Thyroid gland (tissue), 4 donors: ENCODE measurements around the gene RAB19.

Source experiments
- POLR2A ChIP-seq, 2 donors: fragments of 450-650 bp; IDR thresholded peaks; one replicate each; pipeline ENCODE4 v1.6.1; 2017; ENCODE audit warnings: antibody characterized with exemption in 2 of 2, mild to moderate bottlenecking in 2 of 2, moderate library complexity in 1 of 2
- TF ChIP-seq, protein P1 (sequence below), 6 experiments: fragments of 200-600 bp in 3 of 6; fragments of 450-650 bp in 3 of 6; sonication (generic) in 3 of 6; IDR thresholded peaks; one replicate each; pipeline ENCODE4 v1.5.1; 2016 to 2019; ENCODE audit warnings: antibody characterized with exemption in 6 of 6, mild to moderate bottlenecking in 2 of 6, inconsistent platforms in 1 of 6, moderate library complexity in 1 of 6

DNA sequence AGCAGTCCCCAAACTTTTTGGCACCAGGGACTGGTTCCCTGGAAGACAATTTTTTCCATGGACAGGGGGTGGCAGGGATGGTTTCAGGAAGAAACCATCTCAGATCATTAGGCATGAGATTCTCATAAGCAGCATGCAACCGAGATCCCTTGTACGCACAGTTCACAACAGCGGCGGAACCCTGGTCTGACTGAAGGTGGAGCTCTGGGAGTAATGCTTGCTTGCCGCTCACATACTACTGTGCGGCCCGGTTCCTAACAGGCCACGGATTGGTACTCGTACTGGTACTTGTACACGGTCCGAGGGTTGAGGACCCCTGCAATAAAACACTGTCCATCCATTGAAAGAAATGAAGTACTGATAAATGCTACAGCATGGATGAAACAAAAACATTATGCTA is 42.6 kb downstream of the RAB19 start:
- TF ChIP-seq, protein P1, sequence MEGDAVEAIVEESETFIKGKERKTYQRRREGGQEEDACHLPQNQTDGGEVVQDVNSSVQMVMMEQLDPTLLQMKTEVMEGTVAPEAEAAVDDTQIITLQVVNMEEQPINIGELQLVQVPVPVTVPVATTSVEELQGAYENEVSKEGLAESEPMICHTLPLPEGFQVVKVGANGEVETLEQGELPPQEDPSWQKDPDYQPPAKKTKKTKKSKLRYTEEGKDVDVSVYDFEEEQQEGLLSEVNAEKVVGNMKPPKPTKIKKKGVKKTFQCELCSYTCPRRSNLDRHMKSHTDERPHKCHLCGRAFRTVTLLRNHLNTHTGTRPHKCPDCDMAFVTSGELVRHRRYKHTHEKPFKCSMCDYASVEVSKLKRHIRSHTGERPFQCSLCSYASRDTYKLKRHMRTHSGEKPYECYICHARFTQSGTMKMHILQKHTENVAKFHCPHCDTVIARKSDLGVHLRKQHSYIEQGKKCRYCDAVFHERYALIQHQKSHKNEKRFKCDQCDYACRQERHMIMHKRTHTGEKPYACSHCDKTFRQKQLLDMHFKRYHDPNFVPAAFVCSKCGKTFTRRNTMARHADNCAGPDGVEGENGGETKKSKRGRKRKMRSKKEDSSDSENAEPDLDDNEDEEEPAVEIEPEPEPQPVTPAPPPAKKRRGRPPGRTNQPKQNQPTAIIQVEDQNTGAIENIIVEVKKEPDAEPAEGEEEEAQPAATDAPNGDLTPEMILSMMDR (IDR thresholded peaks at IDR 0.05) = no peak
- TF ChIP-seq POLR2A (IDR thresholded peaks at IDR 0.05) = no peak
